BE2C (cell line): ENCODE measurements around the gene ZNF177.

Experiments
- DNase-seq: peaks from one replicate; pipeline ENCODE4 v3.0.0-alpha.2; 2020
- H3K27me3 ChIP-seq: fragments of 250-450 bp; sonication (Bioruptor Pico); 2 replicates; pipeline ENCODE4 v1.5.1; 2020; ENCODE audit warnings: mild to moderate bottlenecking
- H3K36me3 ChIP-seq: fragments of 250-450 bp; sonication (Bioruptor Pico); 2 replicates; pipeline ENCODE4 v1.5.1; 2020; ENCODE audit warnings: mild to moderate bottlenecking
- H3K4me1 ChIP-seq: fragments of 250-450 bp; sonication (Bioruptor Pico); 2 replicates; pipeline ENCODE4 v1.5.1; 2020
- H3K4me3 ChIP-seq: 2 replicates; pipeline ENCODE4 v1.5.1; 2011; ENCODE audit warnings: low read depth, low read length
- H3K9me3 ChIP-seq: fragments of 250-450 bp; sonication (Bioruptor Pico); 2 replicates; pipeline ENCODE4 v1.5.1; 2020
- TF ChIP-seq, protein P1 (sequence below): IDR thresholded peaks from 2 replicates; pipeline ENCODE4 v1.5.1; 2012; ENCODE audit warnings: mild to moderate bottlenecking, low read depth, low read length

Gene ZNF177

DNA sequence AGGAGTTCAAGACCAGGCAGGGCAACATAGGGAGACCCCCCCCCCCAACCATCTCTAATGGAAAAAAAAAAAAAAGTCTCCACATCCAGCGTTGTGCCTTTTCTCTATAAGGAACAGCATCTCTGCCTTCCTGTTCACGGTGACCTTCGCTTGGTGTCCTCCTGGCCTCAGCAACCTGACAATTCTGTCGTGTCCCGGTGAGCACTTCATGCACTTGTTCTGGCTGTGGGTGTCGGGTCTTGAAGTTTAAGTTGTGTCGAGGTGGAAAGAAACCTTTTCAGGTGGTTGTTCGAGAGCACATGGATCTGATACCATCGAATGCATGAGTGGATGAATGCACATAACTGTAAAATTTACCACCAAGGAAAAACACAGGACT lies 38.2 kb upstream of the ZNF177 start:
- DNase-seq = no peak
- H3K4me1 ChIP-seq = no peaks in the 10 kb centered on the region; the same call in 1 of the 2 replicates
- TF ChIP-seq, protein P1, sequence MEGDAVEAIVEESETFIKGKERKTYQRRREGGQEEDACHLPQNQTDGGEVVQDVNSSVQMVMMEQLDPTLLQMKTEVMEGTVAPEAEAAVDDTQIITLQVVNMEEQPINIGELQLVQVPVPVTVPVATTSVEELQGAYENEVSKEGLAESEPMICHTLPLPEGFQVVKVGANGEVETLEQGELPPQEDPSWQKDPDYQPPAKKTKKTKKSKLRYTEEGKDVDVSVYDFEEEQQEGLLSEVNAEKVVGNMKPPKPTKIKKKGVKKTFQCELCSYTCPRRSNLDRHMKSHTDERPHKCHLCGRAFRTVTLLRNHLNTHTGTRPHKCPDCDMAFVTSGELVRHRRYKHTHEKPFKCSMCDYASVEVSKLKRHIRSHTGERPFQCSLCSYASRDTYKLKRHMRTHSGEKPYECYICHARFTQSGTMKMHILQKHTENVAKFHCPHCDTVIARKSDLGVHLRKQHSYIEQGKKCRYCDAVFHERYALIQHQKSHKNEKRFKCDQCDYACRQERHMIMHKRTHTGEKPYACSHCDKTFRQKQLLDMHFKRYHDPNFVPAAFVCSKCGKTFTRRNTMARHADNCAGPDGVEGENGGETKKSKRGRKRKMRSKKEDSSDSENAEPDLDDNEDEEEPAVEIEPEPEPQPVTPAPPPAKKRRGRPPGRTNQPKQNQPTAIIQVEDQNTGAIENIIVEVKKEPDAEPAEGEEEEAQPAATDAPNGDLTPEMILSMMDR = no peak
- peaks cover 8% of the 10 kb centered on the region; the same call in 1 of the 2 replicates for H3K36me3 ChIP-seq
- H3K4me3 ChIP-seq = peak overlapping the region; percentile 82
- peaks cover 6% of the 10 kb centered on the region for H3K9me3 ChIP-seq
- H3K27me3 ChIP-seq = no peaks in the 10 kb centered on the region

DNA sequence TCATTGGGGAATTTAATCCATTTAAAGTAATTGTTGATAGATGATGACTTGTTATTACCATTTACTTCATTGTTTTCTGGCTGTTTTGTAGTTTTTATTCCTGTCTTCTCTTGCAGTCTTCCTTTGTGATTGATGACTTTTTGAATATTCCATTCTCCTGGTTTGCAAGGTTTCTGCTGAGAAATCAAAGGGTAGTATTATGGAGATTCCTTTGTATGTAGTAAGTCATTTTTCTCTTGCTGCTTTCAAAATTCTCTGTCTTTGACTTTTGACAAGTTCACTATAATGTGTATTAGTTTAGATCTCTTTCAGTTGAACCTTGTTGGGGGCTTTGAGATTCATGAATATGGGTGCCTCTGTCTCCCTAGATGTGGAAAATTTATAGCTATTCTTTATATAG lies 32.8 kb upstream of the ZNF177 start:
- DNase-seq = no peak
- TF ChIP-seq, protein P1 = no peak
- Histone ChIP-seq H3K4me3 (no peak overlapping the region), H3K4me1 (no peaks in the 10 kb centered on the region), H3K9me3 (no peaks in the 10 kb centered on the region; the same call in 1 of the 2 replicates), H3K27me3 (no peaks in the 10 kb centered on the region), H3K36me3 (peaks cover 13% of the 10 kb centered on the region)

DNA sequence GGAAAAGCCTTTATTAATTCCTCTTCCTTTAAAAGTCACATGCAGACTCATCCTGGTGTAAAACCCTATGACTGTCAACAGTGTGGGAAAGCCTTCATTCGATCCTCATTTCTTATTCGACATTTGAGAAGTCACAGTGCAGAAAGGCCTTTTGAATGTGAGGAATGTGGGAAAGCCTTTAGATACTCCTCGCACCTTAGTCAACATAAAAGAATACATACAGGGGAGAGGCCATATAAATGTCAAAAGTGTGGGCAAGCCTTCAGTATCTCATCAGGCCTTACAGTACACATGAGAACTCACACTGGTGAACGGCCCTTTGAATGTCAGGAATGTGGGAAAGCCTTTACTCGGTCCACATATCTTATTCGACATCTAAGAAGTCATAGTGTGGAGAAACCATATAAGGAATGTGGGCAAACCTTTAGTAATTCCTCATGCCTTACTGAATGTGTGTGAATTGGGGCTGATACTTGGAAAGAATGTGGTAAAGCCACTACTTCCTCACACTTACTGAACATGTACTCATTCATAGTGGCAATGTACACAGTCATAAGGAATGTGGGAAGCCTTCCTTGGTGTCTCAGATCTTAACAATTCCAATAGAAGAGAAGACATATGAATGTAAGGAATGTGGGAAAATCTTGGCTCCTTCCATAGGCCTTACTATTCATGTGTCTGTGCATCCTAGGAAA lies 20.1 kb upstream of the ZNF177 start:
- H3K4me3 ChIP-seq = no peak overlapping the region
- peaks cover 29% of the 10 kb centered on the region for H3K36me3 ChIP-seq
- H3K27me3 ChIP-seq = no peaks in the 10 kb centered on the region
- no peak for DNase-seq
- TF ChIP-seq, protein P1 = no peak
- no peaks in the 10 kb centered on the region for H3K4me1 ChIP-seq
- peaks cover 13% of the 10 kb centered on the region for H3K9me3 ChIP-seq

DNA sequence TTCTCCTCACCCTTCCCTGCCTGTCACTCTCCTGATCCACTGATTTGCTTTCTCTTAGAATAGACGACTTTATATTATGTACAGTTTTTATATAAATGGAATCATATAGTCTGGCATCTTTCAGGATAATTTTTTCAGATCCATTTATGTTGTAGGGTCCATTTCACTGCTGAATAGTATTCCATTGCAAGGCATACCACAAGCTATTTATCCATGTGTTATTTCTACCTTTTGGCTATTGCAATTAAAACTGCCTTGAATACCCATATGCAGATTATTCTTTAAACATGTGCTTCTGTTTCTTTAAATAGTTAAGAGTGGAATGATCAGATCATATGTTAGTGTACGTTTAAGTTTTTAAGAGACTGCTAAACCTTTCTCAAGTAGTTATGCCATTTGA lies 17.8 kb upstream of the ZNF177 start:
- Histone ChIP-seq H3K4me1 (no peaks in the 10 kb centered on the region), H3K9me3 (peaks cover 13% of the 10 kb centered on the region), H3K27me3 (no peaks in the 10 kb centered on the region), H3K36me3 (peaks cover 29% of the 10 kb centered on the region), H3K4me3 (no peak overlapping the region)
- TF ChIP-seq, protein P1 = no peak
- no peak for DNase-seq

DNA sequence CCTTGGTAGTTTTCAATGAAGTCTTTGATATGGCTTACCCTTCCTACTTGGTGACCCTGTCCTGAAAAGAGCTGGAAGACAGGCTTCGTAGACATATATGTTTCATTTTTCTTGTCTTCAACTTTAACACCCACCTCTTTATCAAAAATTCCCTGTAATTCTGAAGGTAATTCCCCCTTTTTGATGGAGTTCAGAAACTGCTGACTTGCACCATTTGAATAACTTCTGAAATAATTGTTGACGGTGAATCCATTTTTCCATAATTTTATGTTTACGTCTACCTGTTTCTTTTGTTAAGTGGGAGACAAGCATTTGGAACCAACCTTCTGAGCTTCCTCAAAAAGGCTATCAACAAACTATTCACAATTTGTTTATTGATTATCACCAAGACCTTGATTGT lies 14.6 kb upstream of the ZNF177 start:
- Histone ChIP-seq H3K27me3 (no peaks in the 10 kb centered on the region), H3K4me1 (no peaks in the 10 kb centered on the region), H3K4me3 (no peak overlapping the region), H3K9me3 (peaks cover 6% of the 10 kb centered on the region), H3K36me3 (peaks cover 6% of the 10 kb centered on the region)
- DNase-seq = no peak
- TF ChIP-seq, protein P1 = no peak

DNA sequence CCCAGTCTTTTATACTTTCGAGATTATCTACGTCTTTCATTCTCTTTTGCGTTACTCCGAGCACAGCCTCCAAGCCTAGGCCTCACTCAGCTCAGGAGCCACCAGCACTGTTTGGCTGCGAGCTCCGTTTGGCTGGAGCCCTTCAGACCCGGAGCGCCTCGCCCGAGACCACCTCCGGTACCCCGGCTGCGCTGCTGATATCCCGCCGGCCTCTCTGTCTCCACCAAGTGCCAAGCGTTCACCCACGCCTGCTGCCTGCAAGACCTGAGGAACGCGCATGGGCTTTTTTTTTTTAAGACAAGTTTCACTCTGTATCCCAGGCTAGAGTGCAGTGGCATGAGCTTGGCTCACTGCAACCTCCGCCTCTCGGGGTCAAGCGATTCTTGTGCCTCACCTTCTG lies 14.1 kb upstream of the ZNF177 start:
- no peaks in the 10 kb centered on the region for H3K4me1 ChIP-seq
- no peaks in the 10 kb centered on the region for H3K27me3 ChIP-seq
- TF ChIP-seq, protein P1 = no peak
- H3K4me3 ChIP-seq = no peak overlapping the region
- peaks cover 4% of the 10 kb centered on the region; the same call in 1 of the 2 replicates for H3K9me3 ChIP-seq
- peaks cover 2% of the 10 kb centered on the region for H3K36me3 ChIP-seq
- DNase-seq = no peak
